Measurements from ENCODE around the gene RIPOR2. TPM values are rescaled to one million over a fixed set of nuclear protein-coding genes. Genes with fewer than 3 reads are reported as not detected.

Gene RIPOR2
- polyA plus RNA-seq, 4 donors: 1.0 to 3.1 (median 1.7) TPM

DNA sequence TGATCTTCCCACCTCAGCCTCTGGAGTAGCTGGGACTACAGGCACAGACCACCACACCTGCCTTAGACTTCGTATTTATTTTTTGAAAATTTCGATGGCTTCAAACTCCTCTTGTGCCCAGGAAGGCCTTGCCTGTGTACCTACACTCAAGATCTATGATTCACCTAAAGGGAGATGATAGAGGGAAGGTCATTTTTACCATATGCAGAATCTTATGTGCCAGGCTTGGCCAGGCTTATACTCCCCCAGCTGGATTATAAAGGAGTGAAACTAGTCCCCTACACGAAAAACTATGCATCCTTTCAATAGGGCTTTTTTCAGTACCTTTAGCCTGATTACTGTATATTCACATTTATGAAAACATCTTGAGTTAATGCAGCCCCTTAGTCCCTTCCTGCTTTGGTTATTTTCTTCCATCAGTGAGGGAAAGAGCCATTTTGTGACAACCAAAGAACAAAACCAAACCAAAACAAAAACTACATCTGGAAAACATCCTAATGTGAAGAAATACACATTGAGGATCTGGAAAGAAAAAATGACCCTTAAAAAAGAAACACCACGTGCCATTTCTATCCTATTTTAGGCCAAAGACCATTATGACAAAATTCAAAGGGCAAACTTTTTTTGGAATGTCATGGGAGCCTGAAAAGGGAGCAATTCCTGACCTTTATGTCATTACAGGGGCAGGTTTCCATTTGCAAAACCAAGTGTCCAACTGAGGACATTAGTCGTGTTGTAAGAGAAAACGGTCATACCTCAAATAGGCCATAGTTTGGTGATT, 34.7 kb downstream of the RIPOR2 start:
- Histone ChIP-seq H3K27ac (ENCODE audit: low read depth in 1 of 3, low read length in 2 of 3) (no peak overlapping the region), H3K4me1 (ENCODE audit: control insufficient read depth in 3 of 3, insufficient read depth in 2 of 3, low read depth in 1 of 3, low read length in 2 of 3) (no peaks in the 10 kb centered on the region), H3K27me3 (ENCODE audit: control insufficient read depth in 3 of 3, insufficient read depth in 3 of 3, low read length in 3 of 3) (peaks cover 0 to 11% (median 0%) of the 10 kb centered on the region in 3 donors), H3K9me3 (ENCODE audit: control insufficient read depth in 2 of 2, insufficient read depth in 1 of 2, low read depth in 1 of 2, low read length in 1 of 2) (peaks cover 0 to 7% of the 10 kb centered on the region in 2 donors), H3K36me3 (ENCODE audit: control insufficient read depth in 3 of 3, insufficient read depth in 2 of 3, low read depth in 1 of 3, low read length in 3 of 3) (no peaks in the 10 kb centered on the region), H3K4me3 (ENCODE audit: low read depth in 1 of 3, low read length in 3 of 3) (no peak overlapping the region)
- no peak for FAIRE-seq
- 73 to 80% (median 78%) methylated on average over 6 of the region's 6 CpGs for WGBS, 3 donors
- no peak for DNase-seq

DNA sequence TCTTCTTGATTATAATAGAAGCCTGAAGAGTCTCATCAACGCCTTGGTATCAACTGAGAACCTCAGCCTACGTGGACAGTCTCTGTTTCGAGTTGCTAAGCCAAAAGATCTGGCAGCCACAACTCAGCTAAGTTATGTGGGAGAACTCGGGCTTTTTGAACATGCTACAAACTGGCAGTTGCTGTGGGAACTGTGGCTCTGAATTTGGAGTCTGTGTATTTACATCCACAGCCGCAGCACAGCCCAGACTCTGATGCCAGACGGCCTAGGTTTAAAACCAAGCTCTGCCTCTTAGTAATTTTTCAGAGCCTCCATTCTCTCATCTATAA, 35.8 kb downstream of the RIPOR2 start:
- Histone ChIP-seq H3K4me1 (ENCODE audit: control insufficient read depth in 3 of 3, insufficient read depth in 2 of 3, low read depth in 1 of 3, low read length in 2 of 3) (no peaks in the 10 kb centered on the region), H3K4me3 (ENCODE audit: low read depth in 1 of 3, low read length in 3 of 3) (no peak overlapping the region), H3K36me3 (ENCODE audit: control insufficient read depth in 3 of 3, insufficient read depth in 2 of 3, low read depth in 1 of 3, low read length in 3 of 3) (no peaks in the 10 kb centered on the region), H3K27me3 (ENCODE audit: control insufficient read depth in 3 of 3, insufficient read depth in 3 of 3, low read length in 3 of 3) (peaks cover 0 to 9% (median 0%) of the 10 kb centered on the region in 3 donors), H3K27ac (ENCODE audit: low read depth in 1 of 3, low read length in 2 of 3) (no peak overlapping the region), H3K9me3 (ENCODE audit: control insufficient read depth in 2 of 2, insufficient read depth in 1 of 2, low read depth in 1 of 2, low read length in 1 of 2) (peaks cover 0 to 7% of the 10 kb centered on the region in 2 donors)
- no peak for FAIRE-seq
- DNase-seq: no peak
- 67 to 77% (median 70%) methylated on average over 6 of the region's 6 CpGs for WGBS, 3 donors

DNA sequence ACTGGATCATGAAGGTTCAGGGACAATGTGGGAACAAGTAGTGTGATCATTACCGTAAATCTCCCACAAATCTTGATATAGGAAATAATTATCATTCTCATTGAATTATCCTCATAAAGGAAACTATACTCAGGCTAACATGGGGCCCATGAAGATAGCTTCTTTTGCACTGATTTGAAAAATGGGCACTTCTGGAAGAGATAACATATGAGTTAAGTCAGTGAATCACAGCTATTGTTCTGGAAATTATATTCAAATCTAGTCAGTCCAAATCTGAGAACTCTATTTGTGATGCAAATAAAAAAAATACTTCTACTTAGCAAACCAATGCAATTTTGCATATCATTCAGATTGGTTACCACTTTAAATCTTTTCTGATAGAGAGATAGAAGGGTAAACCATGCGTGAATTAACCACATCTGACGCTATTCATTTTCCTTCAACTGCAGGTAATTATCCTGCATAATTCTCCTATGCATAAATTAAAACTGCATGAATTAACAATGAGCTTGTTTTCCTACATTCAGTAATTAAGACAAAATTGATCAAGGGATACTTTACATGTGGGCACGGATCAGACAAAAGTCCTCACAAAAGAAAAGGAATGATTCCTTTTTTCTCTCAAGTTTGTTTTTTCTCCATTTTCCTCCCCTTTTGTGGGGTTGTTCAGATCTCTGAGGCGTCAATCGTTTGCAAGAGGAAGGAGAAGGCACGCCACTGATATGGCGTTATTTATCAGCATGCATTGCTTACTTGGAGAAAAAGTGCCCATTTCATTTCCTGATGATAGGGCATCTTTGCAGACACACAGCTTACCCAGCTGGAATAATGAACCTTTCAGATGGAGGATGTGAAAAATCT, 36.4 kb downstream of the RIPOR2 start:
- Histone ChIP-seq H3K4me1 (ENCODE audit: control insufficient read depth in 3 of 3, insufficient read depth in 2 of 3, low read depth in 1 of 3, low read length in 2 of 3) (no peaks in the 10 kb centered on the region), H3K4me3 (ENCODE audit: low read depth in 1 of 3, low read length in 3 of 3) (no peak overlapping the region), H3K27me3 (ENCODE audit: control insufficient read depth in 3 of 3, insufficient read depth in 3 of 3, low read length in 3 of 3) (peaks cover 0 to 7% (median 0%) of the 10 kb centered on the region in 3 donors), H3K27ac (ENCODE audit: low read depth in 1 of 3, low read length in 2 of 3) (no peak overlapping the region), H3K36me3 (ENCODE audit: control insufficient read depth in 3 of 3, insufficient read depth in 2 of 3, low read depth in 1 of 3, low read length in 3 of 3) (no peaks in the 10 kb centered on the region), H3K9me3 (ENCODE audit: control insufficient read depth in 2 of 2, insufficient read depth in 1 of 2, low read depth in 1 of 2, low read length in 1 of 2) (peaks cover 0 to 7% of the 10 kb centered on the region in 2 donors)
- DNase-seq (no peak), FAIRE-seq (no peak)
- 55 to 71% (median 65%) methylated on average over 8 of the region's 8 CpGs for WGBS, 3 donors

DNA sequence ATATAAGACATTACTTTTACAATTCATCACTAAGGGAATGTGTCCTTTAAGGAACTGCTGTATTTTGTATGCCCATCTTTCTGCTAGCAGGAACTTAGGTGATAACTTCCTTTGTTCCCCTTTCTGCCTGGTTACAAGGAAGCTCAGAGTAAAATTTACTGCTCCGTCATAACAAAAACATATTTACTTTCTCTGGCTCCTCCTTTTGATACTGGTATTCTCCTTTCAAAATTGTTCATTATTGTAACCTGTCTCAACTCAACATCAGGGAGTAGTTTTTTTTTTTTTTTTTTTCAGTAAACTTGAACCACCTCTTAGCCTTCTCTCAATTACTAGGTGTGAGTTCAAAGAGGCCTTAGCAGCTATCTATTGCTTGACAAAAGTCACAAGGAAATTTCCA, 37.1 kb downstream of the RIPOR2 start:
- FAIRE-seq (no peak), DNase-seq (no peak)
- H3K4me1 ChIP-seq (ENCODE audit: control insufficient read depth in 3 of 3, insufficient read depth in 2 of 3, low read depth in 1 of 3, low read length in 2 of 3): no peaks in the 10 kb centered on the region
- peaks cover 0 to 4% of the 10 kb centered on the region in 2 donors for H3K9me3 ChIP-seq (ENCODE audit: control insufficient read depth in 2 of 2, insufficient read depth in 1 of 2, low read depth in 1 of 2, low read length in 1 of 2)
- no peaks in the 10 kb centered on the region for H3K36me3 ChIP-seq (ENCODE audit: control insufficient read depth in 3 of 3, insufficient read depth in 2 of 3, low read depth in 1 of 3, low read length in 3 of 3)
- 80 to 88% (median 81%) methylated on average over 1 of the region's 1 CpG for WGBS, 3 donors
- H3K4me3 ChIP-seq (ENCODE audit: low read depth in 1 of 3, low read length in 3 of 3): no peak overlapping the region
- peaks cover 0 to 1% (median 0%) of the 10 kb centered on the region in 3 donors for H3K27me3 ChIP-seq (ENCODE audit: control insufficient read depth in 3 of 3, insufficient read depth in 3 of 3, low read length in 3 of 3)
- no peak overlapping the region for H3K27ac ChIP-seq (ENCODE audit: low read depth in 1 of 3, low read length in 2 of 3)

DNA sequence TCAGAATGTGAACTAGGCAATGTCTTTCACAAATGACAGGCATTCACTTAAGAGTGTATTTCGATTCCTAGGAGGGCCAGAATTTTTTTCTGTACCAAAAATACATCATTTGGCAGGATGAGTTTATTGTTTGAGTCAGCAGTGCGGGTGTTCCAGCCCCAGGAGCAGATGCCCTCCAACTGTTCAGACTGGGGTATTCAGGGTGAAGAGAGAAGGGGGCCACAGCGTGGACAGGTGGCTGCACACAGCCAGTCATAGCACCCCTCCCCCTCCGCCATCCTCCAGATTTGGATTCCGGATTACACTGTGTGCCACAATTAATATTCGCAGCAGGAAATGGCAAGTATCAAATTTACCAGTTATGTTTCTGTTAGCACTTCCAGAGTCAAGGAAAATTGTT, 38.6 kb downstream of the RIPOR2 start:
- Histone ChIP-seq H3K27ac (ENCODE audit: low read depth in 1 of 3, low read length in 2 of 3) (no peak overlapping the region), H3K4me3 (ENCODE audit: low read depth in 1 of 3, low read length in 3 of 3) (no peak overlapping the region), H3K4me1 (ENCODE audit: control insufficient read depth in 3 of 3, insufficient read depth in 2 of 3, low read depth in 1 of 3, low read length in 2 of 3) (no peaks in the 10 kb centered on the region), H3K36me3 (ENCODE audit: control insufficient read depth in 3 of 3, insufficient read depth in 2 of 3, low read depth in 1 of 3, low read length in 3 of 3) (no peaks in the 10 kb centered on the region), H3K9me3 (ENCODE audit: control insufficient read depth in 2 of 2, insufficient read depth in 1 of 2, low read depth in 1 of 2, low read length in 1 of 2) (no peaks in the 10 kb centered on the region), H3K27me3 (ENCODE audit: control insufficient read depth in 3 of 3, insufficient read depth in 3 of 3, low read length in 3 of 3) (no peaks in the 10 kb centered on the region)
- FAIRE-seq (no peak), DNase-seq (no peak)
- 86 to 94% (median 87%) methylated on average over 6 of the region's 6 CpGs for WGBS, 3 donors

DNA sequence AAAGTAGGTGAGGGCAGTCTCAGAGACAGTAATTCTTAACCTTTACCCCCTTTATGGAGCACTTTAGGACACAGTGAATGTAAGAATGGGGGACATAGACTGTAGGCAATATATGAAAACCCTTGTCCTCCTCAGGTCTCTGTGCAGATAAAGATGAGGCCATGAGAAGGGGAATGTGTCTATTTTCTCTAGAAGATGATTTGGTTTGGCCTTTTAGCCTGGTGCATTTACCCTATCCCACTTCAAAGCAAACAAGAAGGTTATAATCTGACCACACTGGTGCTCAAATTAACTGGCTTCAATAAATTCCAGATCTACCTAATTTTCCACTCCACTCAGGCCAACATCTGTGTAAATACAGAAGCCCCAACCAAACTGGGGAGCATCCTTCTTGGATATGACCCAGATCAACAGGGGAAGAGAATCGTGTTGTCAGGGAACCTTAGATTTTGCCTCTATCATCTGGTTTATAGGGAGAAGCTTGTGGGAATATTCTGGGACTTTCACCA, 42.4 kb downstream of the RIPOR2 start:
- no peak for FAIRE-seq
- Histone ChIP-seq H3K4me3 (ENCODE audit: low read depth in 1 of 3, low read length in 3 of 3) (no peak overlapping the region), H3K4me1 (ENCODE audit: control insufficient read depth in 3 of 3, insufficient read depth in 2 of 3, low read depth in 1 of 3, low read length in 2 of 3) (no peaks in the 10 kb centered on the region), H3K27ac (ENCODE audit: low read depth in 1 of 3, low read length in 2 of 3) (no peak overlapping the region), H3K27me3 (ENCODE audit: control insufficient read depth in 3 of 3, insufficient read depth in 3 of 3, low read length in 3 of 3) (no peaks in the 10 kb centered on the region), H3K9me3 (ENCODE audit: control insufficient read depth in 2 of 2, insufficient read depth in 1 of 2, low read depth in 1 of 2, low read length in 1 of 2) (no peaks in the 10 kb centered on the region), H3K36me3 (ENCODE audit: control insufficient read depth in 3 of 3, insufficient read depth in 2 of 3, low read depth in 1 of 3, low read length in 3 of 3) (no peaks in the 10 kb centered on the region)
- 86 to 89% (median 87%) methylated on average over 1 of the region's 1 CpG for WGBS, 3 donors
- DNase-seq: no peak

DNA sequence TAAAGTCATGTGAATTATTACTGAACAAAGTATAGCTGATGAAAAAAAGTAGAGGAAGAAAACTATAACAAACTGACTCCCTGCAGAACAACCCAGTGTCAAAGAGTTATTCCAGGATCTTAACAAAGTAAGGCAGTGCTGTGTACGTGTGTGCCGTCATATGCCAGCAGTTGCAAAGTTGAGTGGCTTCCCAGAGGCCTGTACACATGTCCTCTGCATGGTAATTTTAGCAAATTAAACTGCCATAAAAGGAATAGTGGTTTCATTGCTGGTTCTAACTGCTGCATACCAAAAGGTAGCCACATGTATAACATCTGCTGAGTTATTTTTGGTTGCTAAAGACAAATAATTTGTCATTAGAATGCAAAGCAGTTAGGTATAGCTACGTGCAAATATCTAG, 44.8 kb downstream of the RIPOR2 start:
- Histone ChIP-seq H3K4me1 (ENCODE audit: control insufficient read depth in 3 of 3, insufficient read depth in 2 of 3, low read depth in 1 of 3, low read length in 2 of 3) (no peaks in the 10 kb centered on the region), H3K27ac (ENCODE audit: low read depth in 1 of 3, low read length in 2 of 3) (no peak overlapping the region), H3K9me3 (ENCODE audit: control insufficient read depth in 2 of 2, insufficient read depth in 1 of 2, low read depth in 1 of 2, low read length in 1 of 2) (no peaks in the 10 kb centered on the region), H3K4me3 (ENCODE audit: low read depth in 1 of 3, low read length in 3 of 3) (no peak overlapping the region), H3K27me3 (ENCODE audit: control insufficient read depth in 3 of 3, insufficient read depth in 3 of 3, low read length in 3 of 3) (no peaks in the 10 kb centered on the region), H3K36me3 (ENCODE audit: control insufficient read depth in 3 of 3, insufficient read depth in 2 of 3, low read depth in 1 of 3, low read length in 3 of 3) (no peaks in the 10 kb centered on the region)
- no peak for DNase-seq
- WGBS, 3 donors: 79 to 90% (median 82%) methylated on average over 3 of the region's 3 CpGs
- no peak for FAIRE-seq

DNA sequence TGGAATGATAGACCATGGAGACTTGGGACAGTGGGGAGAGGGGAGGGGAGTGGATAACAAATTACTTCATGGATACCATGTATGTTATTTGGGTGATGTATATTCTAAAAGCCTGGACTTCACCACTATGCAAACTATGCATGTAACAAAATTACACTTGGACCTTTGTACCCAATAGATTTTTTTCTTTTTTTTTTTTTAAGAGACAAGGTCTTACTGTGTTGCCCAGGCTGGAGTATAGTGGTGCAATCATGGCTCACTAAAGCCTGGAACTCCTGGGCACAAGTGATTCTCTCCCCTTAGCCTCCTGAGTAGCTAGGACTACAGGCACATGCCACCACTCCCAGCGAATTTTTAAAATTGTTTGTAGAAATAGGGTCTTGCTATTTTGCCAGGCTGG, 45.3 kb downstream of the RIPOR2 start:
- DNase-seq: peak in 1 of 2 donors; percentile 18

More for the DNA sequence above, 45.3 kb downstream of the RIPOR2 start:
- Histone ChIP-seq H3K27ac (ENCODE audit: low read depth in 1 of 3, low read length in 2 of 3) (no peak overlapping the region), H3K4me1 (ENCODE audit: control insufficient read depth in 3 of 3, insufficient read depth in 2 of 3, low read depth in 1 of 3, low read length in 2 of 3) (no peaks in the 10 kb centered on the region), H3K9me3 (ENCODE audit: control insufficient read depth in 2 of 2, insufficient read depth in 1 of 2, low read depth in 1 of 2, low read length in 1 of 2) (no peaks in the 10 kb centered on the region), H3K4me3 (ENCODE audit: low read depth in 1 of 3, low read length in 3 of 3) (no peak overlapping the region), H3K27me3 (ENCODE audit: control insufficient read depth in 3 of 3, insufficient read depth in 3 of 3, low read length in 3 of 3) (no peaks in the 10 kb centered on the region), H3K36me3 (ENCODE audit: control insufficient read depth in 3 of 3, insufficient read depth in 2 of 3, low read depth in 1 of 3, low read length in 3 of 3) (no peaks in the 10 kb centered on the region)
- no peak for FAIRE-seq
- 58 to 84% (median 79%) methylated on average over 1 of the region's 1 CpG for WGBS, 3 donors
